DND-41 (cell line): ENCODE data around the gene CTRL.

Experiments used
- ATAC-seq: fragments of 200-7000 bp; cut with Tn5 transposase; 3 replicates; pipeline ENCODE4 v1.9.1; 2021; ENCODE audit warnings: low read depth; ENCODE audit not compliant: insufficient read depth
- DNase-seq: peaks from one replicate; pipeline ENCODE4 v3.0.0-alpha.2; 2020
- H2AFZ ChIP-seq: 2 replicates; pipeline ENCODE4 v1.6.0; 2012; ENCODE audit warnings: low read depth, low read length
- H3K27ac ChIP-seq: 2 replicates; pipeline ENCODE4 v1.5.1; 2012; ENCODE audit warnings: low read length, inconsistent platforms
- H3K27me3 ChIP-seq: fragments of 200-600 bp; sonication (generic); 2 replicates; pipeline ENCODE4 v1.6.0; 2012; ENCODE audit warnings: low read length, mild to moderate bottlenecking, inconsistent platforms; ENCODE audit not compliant: insufficient read depth, poor library complexity
- H3K36me3 ChIP-seq: 2 replicates; pipeline ENCODE4 v1.5.1; 2012; ENCODE audit warnings: low read length, inconsistent platforms; ENCODE audit not compliant: insufficient read depth
- H3K4me1 ChIP-seq: 2 replicates; pipeline ENCODE4 v1.5.1; 2012; ENCODE audit warnings: mild to moderate bottlenecking, low read length; ENCODE audit not compliant: insufficient read depth
- H3K4me2 ChIP-seq: 2 replicates; pipeline ENCODE4 v1.6.0; 2012; ENCODE audit warnings: mild to moderate bottlenecking, moderate library complexity, low read length, inconsistent platforms; ENCODE audit not compliant: insufficient read depth
- H3K4me3 ChIP-seq, 2 experiments: fragments of 200-600 bp in 1 of 2; shearing (Covaris generic) in 1 of 2; 2 replicates each; pipeline ENCODE4 v1.5.1; 2012 to 2016; ENCODE audit warnings: inconsistent platforms in 2 of 2, low read length in 2 of 2, mild to moderate bottlenecking in 2 of 2, low read depth in 1 of 2, moderate library complexity in 1 of 2
- H3K79me2 ChIP-seq: 2 replicates; pipeline ENCODE4 v1.6.0; 2012; ENCODE audit warnings: low read length, inconsistent platforms; ENCODE audit not compliant: insufficient read depth
- H3K9ac ChIP-seq: 2 replicates; pipeline ENCODE4 v1.6.0; 2012; ENCODE audit warnings: low read depth, mild to moderate bottlenecking, inconsistent platforms, low read length, moderate library complexity
- H3K9me3 ChIP-seq: 2 replicates; pipeline ENCODE4 v1.5.1; 2012; ENCODE audit warnings: low read length, moderate library complexity, mild to moderate bottlenecking, inconsistent platforms; ENCODE audit not compliant: insufficient read depth, severe bottlenecking
- H4K20me1 ChIP-seq: 2 replicates; pipeline ENCODE4 v1.6.0; 2012; ENCODE audit warnings: low read length; ENCODE audit not compliant: insufficient read depth
- CTCF ChIP-seq: IDR thresholded peaks from 2 replicates; pipeline ENCODE4 v1.5.1; 2012; ENCODE audit warnings: borderline replicate concordance, low read length, moderate library complexity, mild to moderate bottlenecking; ENCODE audit not compliant: poor library complexity, severe bottlenecking; ENCODE audit errors: extremely low read depth
- EZH2 ChIP-seq: IDR thresholded peaks from 3 replicates; pipeline ENCODE4 v1.6.1; 2012; ENCODE audit warnings: borderline replicate concordance, low read depth, mild to moderate bottlenecking, moderate library complexity, low read length, inconsistent platforms; ENCODE audit not compliant: severe bottlenecking

CTRL gene

DNA sequence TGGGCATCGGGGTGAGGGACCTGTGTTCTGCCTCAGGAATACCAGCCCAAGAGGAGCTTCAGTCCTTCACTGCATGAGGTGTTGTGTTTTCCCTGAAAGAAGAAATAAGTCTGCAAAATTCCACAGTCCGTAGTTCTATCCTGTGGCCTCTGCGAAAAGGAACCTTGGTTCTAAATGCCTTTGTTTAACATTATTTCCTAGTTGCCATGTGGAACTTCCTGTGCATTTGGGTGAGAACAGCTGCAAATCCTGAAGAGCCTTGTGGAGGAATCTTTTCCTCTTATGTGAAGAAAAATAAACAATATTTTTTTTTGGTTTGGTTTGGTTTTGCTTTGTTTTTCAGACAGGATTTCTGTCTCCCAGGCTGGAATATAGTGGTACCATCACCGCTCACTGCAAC lies 28.8 kb downstream of the CTRL start:
- DNase-seq, result no peak
- Histone ChIP-seq H3K9me3 (no peaks in the 10 kb centered on the region), H3K4me3 (no peak overlapping the region), H3K4me2 (no peak overlapping the region), H3K79me2 (peaks cover 46% of the 10 kb centered on the region), H3K36me3 (0 out of 2 replicates have a peak, but pooled peaks cover 4% of the 10 kb centered on the region), H3K27me3 (no peaks in the 10 kb centered on the region), H3K27ac (no peak overlapping the region), H3K9ac (no peak overlapping the region), H2AFZ (no peak overlapping the region), H4K20me1 (peaks cover 10% of the 10 kb centered on the region; the same call in 1 of the 2 replicates), H3K4me1 (no peaks in the 10 kb centered on the region)
- no peak for TF ChIP-seq CTCF
- TF ChIP-seq EZH2, result no peak
- no peak for ATAC-seq

- H3K27me3 ChIP-seq, result no peaks in the 10 kb centered on the region
- H3K9me3 ChIP-seq, result no peaks in the 10 kb centered on the region
- H3K9ac ChIP-seq, result no peak overlapping the region
- DNase-seq (no peak), ATAC-seq (no peak)
- peaks cover 13% of the 10 kb centered on the region; the same call in 1 of the 2 replicates for H4K20me1 ChIP-seq
- TF ChIP-seq EZH2, result no peak
- no peak for TF ChIP-seq CTCF
- H3K36me3 ChIP-seq, result 0 out of 2 replicates have a peak, but pooled peaks cover 4% of the 10 kb centered on the region
- no peaks in the 10 kb centered on the region for H3K4me1 ChIP-seq
- no peak overlapping the region for H3K27ac ChIP-seq
- H3K4me2 ChIP-seq, result no peak overlapping the region
- no peak overlapping the region for H2AFZ ChIP-seq
- H3K79me2 ChIP-seq, result peaks cover 56% of the 10 kb centered on the region
- H3K4me3 ChIP-seq, result no peak overlapping the region
These were observed 29.9 kb downstream of the CTRL start for GRCh38 chr16:67901734-67902133.

- H3K4me3 ChIP-seq, result no peak overlapping the region
- ATAC-seq (no peak), DNase-seq (no peak)
- H3K36me3 ChIP-seq, result peaks cover 9% of the 10 kb centered on the region; the same call in 1 of the 2 replicates
- H3K4me1 ChIP-seq, result peaks cover 28% of the 10 kb centered on the region
- H3K27ac ChIP-seq, result no peak overlapping the region
- no peak overlapping the region for H3K9ac ChIP-seq
- H3K79me2 ChIP-seq, result peaks cover 81% of the 10 kb centered on the region
- TF ChIP-seq CTCF (no peak), EZH2 (no peak)
- no peak overlapping the region for H2AFZ ChIP-seq
- no peak overlapping the region for H3K4me2 ChIP-seq
- no peaks in the 10 kb centered on the region for H3K27me3 ChIP-seq
- peaks cover 13% of the 10 kb centered on the region; the same call in 1 of the 2 replicates for H4K20me1 ChIP-seq
- no peaks in the 10 kb centered on the region for H3K9me3 ChIP-seq
These were observed 34.4 kb downstream of the CTRL start for GRCh38 chr16:67897231-67897630.
